ENCODE measurements around the gene XCL2.

XCL2 gene

GRCh38 chr1:168518813-168519212, 25.0 kb downstream of the XCL2 start:
- in situ Hi-C loops (cut with MboI; ENCODE audit: low sequenced_read_pairs) = no loop called here

DNA sequence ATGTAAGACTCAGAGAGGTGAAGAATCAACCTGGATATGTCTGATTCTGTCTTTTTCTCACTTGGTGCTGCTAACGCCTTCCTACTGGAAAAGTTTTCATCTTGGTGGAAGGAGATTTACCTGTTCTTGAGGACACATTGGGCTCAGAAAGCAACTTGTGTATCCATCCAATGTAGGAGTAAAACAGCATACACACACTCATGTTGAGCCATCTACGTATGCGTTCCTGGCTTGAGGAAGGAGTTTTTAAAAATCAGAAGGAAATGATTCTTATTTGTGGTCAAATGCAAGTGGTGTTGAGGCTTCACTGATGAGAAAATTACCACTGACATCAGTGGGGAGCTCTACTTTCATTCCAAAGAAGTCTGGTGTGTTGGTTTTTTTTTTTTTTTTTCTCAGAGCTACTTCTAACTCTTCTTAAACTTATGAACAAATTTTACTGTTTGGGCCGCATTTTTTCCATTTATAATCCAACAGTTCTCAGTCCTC, 25.6 kb downstream of the XCL2 start:
- in situ Hi-C loops (cut with MboI; ENCODE audit: low sequenced_read_pairs) = no loop called here

DNA sequence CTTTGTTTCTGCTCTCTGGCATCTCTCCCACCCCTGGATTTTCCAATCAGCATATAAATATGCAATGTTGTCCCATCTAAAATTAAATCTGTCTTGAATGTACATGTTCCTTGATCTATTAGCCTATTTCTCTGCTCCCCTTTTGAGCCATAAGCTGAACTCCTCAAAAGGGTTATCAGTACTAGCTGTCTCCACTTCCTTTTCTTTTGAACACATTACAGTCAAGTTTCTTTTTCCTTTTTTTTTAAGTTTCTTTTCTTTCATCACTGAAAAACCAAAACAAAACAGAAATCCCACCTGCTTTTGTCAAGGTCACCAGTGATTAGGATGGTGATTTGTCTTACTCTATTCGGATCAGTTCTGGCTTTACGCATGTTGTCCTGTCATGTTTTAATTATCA, 29.3 kb downstream of the XCL2 start:
- in situ Hi-C loops (cut with MboI; ENCODE audit: low sequenced_read_pairs) = no loop called here

- in situ Hi-C loops (cut with MboI; ENCODE audit: low sequenced_read_pairs) = no loop called here
Observed at GRCh38 chr1:168513656-168514404, 30.0 kb downstream of the XCL2 start.

DNA sequence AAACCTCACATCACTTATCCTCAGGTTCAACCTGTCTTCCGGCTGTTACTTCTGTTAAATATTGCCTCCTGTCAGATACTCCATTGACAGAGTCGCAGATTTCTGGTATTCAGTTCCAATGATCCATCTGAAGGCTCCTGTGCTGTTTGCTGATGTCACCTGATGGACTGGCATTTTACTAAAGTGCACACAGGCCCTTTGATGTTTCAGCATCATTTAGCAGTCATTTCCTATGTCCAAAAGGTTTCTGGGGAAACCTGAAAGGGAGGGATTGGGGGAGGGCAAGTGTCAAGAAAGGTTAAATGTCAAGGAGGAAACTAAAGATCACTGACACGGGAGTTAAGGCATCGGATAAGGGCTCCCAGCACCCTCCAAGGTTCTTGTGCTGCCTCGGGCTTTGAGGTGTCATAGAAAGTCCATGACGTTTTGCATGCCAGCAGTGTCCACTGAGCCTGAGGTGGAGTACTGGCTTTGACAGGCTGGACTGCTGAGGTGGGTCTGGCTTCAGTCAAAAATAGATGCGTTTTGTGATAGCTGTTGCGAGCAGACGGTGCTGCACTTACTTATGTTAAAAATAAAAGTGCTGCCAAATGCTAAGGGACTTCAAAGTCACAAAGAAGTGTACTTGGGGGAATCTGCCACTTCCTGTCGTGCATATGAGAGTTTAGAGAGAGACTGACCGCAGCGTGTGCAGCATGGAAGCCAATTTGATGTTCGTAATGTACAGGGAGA, 30.8 kb downstream of the XCL2 start:
- in situ Hi-C loops (cut with MboI; ENCODE audit: low sequenced_read_pairs) = no loop called here

DNA sequence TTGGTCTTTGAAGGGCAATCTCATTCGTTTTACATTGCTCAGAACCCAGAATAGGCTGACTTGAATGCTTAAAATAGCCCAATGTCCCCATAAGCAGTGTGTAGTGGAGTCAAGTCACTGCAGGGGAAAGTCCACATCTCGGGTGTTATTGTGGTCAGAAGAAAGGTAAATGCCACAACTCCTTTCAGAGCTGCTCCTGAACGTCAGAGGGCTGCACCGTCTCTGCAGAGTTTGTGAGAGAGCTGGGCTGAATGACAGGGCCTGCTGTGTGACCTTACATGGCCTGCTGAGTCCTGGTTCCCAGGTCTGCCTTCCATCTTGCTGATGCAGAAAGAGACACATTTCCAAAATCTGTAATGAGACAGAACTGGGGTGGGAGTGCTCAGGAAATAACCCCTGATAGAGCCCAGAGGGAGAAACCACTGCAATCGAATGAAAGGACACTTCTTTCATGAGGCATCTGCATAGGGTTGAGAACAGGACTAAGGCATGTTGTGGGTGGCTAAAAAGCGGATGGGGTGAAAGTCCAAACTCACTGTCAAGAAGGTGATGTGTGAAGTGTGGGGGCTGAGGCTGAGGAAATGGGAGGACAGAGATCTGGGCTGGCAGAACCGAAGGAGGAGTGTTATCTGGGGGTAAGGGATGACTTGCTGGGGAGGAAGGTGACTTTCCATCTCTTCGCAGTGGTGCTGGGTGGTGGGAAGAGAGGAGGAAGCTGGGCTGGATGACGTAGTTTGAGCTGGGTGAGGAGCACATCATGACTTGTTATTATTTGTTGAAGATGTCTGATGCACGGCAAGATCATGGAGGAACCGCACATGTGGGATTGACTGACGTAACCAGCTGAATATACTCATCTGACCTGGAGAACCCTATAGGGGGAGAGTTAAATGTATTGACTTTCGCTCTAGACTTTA, 33.7 kb downstream of the XCL2 start:
- in situ Hi-C loops (cut with MboI; ENCODE audit: low sequenced_read_pairs) = no loop called here

- in situ Hi-C loops (cut with MboI; ENCODE audit: low sequenced_read_pairs) = no loop called here
Observed at GRCh38 chr1:168509210-168509609, 34.6 kb downstream of the XCL2 start.

DNA sequence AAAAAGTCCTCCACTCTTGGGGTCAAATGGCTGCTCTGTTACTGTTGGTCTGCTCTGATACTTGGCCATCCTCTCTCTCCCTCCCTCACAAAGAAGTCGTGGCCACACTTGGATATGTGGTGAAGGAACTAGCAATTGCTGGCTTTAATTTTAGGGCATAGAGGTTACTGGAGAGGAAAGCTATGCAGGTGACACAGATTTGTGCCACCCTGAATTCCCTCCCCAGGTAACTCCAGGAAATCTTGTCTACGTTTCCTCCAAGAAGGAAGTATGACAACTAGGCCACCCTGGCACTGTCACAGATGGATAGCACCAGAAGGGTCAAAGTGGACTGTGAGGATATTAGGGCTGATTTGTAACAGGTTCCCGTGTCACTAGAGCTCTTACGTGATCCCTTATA, 36.0 kb downstream of the XCL2 start:
- in situ Hi-C loops (cut with MboI; ENCODE audit: low sequenced_read_pairs) = no loop called here

DNA sequence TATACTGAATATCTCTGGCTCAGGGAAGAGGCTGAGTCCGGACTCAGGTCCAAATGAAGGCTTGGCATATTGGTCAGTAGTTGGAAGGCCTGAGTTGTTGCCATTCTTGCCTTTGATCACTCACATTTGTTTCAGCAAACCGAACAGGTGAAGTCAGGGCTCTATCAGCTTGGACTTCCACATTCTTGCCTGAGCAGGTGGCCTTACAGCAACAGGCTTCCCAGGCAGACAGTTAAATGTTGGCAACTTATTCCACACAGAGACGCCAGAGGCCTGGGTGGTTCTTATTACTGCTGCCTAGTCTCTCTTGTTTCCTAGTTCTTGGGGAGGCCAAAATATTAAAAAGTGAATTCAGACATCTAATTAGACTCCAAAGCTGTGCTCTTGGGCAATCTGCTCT, 36.6 kb downstream of the XCL2 start:
- in situ Hi-C loops (cut with MboI; ENCODE audit: low sequenced_read_pairs) = no loop called here

DNA sequence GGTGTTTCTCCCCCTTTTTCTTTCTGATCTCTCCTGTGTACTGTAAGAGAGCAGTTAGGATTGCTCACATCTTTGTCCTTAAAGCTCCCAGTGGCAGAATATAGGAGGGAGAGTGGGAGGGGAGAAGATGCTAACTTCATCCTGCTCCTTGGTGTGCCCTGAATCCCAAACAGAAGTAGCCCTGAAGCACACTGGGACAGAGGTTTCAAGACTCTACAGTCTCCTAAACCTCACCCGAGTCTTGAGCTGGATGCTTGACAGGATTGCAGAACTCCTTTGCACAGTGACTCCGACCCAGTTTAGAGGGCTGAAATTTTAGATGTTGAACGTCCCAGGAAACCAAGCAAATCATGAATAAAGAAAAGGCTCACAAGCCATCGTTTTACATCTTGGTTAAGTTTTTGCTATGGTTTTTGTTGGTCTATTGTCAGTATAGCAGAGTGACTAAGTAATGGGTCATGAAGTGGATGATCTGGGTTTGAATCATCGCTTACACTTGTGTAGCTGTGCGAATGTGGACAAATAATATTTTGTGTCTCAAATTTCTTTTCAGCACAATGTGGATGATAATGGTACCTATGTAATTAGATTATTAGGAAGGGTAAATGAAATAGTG, 37.5 kb downstream of the XCL2 start:
- in situ Hi-C loops (cut with MboI; ENCODE audit: low sequenced_read_pairs) = no loop called here

DNA sequence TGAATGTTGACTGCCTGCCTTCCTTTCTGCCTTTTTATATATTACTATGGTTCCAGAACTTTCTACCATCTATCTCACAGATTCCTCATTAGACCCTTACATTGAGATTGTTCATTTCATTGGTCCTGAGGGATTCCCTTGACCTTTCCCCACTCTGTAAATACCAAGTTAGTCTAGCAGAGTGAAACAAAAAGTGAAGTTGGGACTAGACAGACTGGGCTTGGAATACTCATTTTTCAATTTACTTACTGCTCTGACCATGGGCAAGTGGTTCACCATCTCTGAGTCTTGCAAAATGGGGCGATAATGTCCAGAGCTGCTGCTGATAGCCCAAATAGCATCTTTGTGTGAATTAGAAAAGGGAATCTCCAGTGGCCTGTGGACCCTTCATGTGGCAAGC, 38.8 kb downstream of the XCL2 start:
- in situ Hi-C loops (cut with MboI; ENCODE audit: low sequenced_read_pairs) = no loop called here

- in situ Hi-C loops (cut with MboI; ENCODE audit: low sequenced_read_pairs) = no loop called here
Observed at GRCh38 chr1:168504064-168504837, 39.5 kb downstream of the XCL2 start.

- in situ Hi-C loops (cut with MboI; ENCODE audit: low sequenced_read_pairs) = no loop called here
Observed at GRCh38 chr1:168499688-168500049, 44.1 kb downstream of the XCL2 start.

- in situ Hi-C loops (cut with MboI; ENCODE audit: low sequenced_read_pairs) = no loop called here
Observed at GRCh38 chr1:168498956-168499687, 44.7 kb downstream of the XCL2 start.

GRCh38 chr1:168498159-168498631, 45.6 kb downstream of the XCL2 start:
- in situ Hi-C loops (cut with MboI; ENCODE audit: low sequenced_read_pairs) = no loop called here

DNA sequence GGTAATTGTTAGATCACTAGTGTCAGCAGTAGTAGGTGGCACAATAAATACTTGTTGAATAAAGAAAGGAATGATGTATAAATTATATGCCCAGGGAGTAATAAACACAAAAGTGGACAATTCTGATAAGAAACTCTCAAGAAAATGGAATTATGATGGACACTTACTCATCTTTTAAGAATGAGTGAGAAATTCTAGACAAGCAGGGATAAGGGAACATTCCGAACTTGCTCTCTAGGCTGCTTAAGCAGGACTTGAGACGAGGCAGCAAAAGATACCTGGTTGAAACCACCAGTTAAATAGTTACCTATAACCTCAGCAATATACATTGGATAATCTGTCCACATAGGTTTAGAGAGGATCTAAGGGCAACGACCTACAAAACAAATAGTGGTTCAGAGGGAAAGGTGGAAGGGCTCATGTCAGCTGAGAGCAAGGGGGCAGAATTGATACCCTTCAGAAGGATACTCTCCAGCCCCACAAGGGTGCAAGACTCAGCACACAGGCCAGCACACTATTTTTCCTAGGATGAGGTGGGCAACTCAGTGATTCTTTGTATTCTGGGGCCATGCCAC, 46.3 kb downstream of the XCL2 start:
- in situ Hi-C loops (cut with MboI; ENCODE audit: low sequenced_read_pairs) = no loop called here

GRCh38 chr1:168491527-168492164, 52.2 kb downstream of the XCL2 start:
- in situ Hi-C loops (cut with MboI; ENCODE audit: low sequenced_read_pairs) = no loop called here
